HCT116 (cell line): Measurements from ENCODE around the gene KCTD14. TPM values are rescaled to one million over a fixed set of nuclear protein-coding genes. Genes with fewer than 3 reads are reported as not detected.
A peak's percentile ranks its signal among the peaks of the same experiment; 100 is the strongest.

Source experiments
- ATAC-seq: fragments of 200-7000 bp; cut with Tn5 transposase; 2 replicates; pipeline ENCODE4 v1.9.1; 2020; ENCODE audit warnings: mild to moderate bottlenecking, moderate library complexity
- BruUV-seq: library from RNA; stranded (reverse); fragments of 400-500 nt; replicated peaks from 2 replicates; lab custom pipeline; 2021; lab: Mats Ljungman, UMichigan
- CTCF ChIA-PET: fragments of 300-600 bp; sonication (Branson Sonifier 250); formaldehyde crosslinking; loops from one replicate; lab custom pipeline; 2021; ENCODE audit warnings: antibody characterized with exemption; lab: Charles Lee
- POLR2A ChIA-PET: fragments of 300-600, 350-600 bp; sonication (Branson Sonifier 250); formaldehyde crosslinking; loops from one replicate; lab custom pipeline; 2021; ENCODE audit warnings: antibody characterized with exemption; lab: Charles Lee
- RAD21 ChIA-PET, 2 experiments: fragments of 300-600 bp; sonication (Branson Sonifier 250); formaldehyde crosslinking; loops; one replicate each; lab custom pipeline; 2023; ENCODE audit warnings: low total read pairs in 2 of 2; ENCODE audit not compliant: uncharacterized antibody in 2 of 2, unreplicated experiment in 2 of 2, low non-redundant PET in 1 of 2; lab: Charles Lee
- DNase-seq: peaks from one replicate; pipeline ENCODE4 v3.0.0-alpha.2; 2010; ENCODE audit warnings: low read depth, low spot score
- H2AFZ ChIP-seq: fragments of 200-600 bp; shearing (Covaris generic), sonication (generic); 2 replicates; pipeline ENCODE4 v1.6.1; 2017; ENCODE audit warnings: low read depth, mixed run types, mixed read lengths, antibody characterized with exemption, low read length; ENCODE audit not compliant: poor library complexity, severe bottlenecking
- H3K27ac ChIP-seq: 2 replicates; pipeline ENCODE4 v1.5.1; 2012; ENCODE audit warnings: low read depth, low read length
- H3K27me3 ChIP-seq: fragments of 200-600 bp; sonication (generic); 2 replicates; pipeline ENCODE4 v1.6.1; 2016; ENCODE audit warnings: mixed run types, low read length, mixed read lengths; ENCODE audit not compliant: insufficient read depth
- H3K36me3 ChIP-seq, 2 experiments: fragments of 200-500 bp in 1 of 2; fragments of 200-600 bp in 1 of 2; sonication (Bioruptor generic) in 1 of 2; sonication (generic) in 1 of 2; 2 replicates each; pipeline versions ENCODE4 v1.5.1 to v1.6.1; 2014 to 2016; ENCODE audit warnings: low read length in 2 of 2, inconsistent platforms in 1 of 2, mixed read lengths in 1 of 2, mixed run types in 1 of 2; ENCODE audit not compliant: insufficient read depth in 2 of 2, control insufficient read depth in 1 of 2
- H3K4me1 ChIP-seq, 2 experiments: fragments of 200-600 bp in 1 of 2; sonication (generic) in 1 of 2; 2 replicates each; pipeline versions ENCODE4 v1.5.1 to v1.6.1; 2012 to 2017; ENCODE audit warnings: low read length in 2 of 2, inconsistent platforms in 1 of 2, mild to moderate bottlenecking in 1 of 2, mixed read lengths in 1 of 2, mixed run types in 1 of 2, moderate library complexity in 1 of 2; ENCODE audit not compliant: insufficient read depth in 2 of 2, control insufficient read depth in 1 of 2
- H3K4me2 ChIP-seq: fragments of 200-600 bp; sonication (generic); 2 replicates; pipeline ENCODE4 v1.6.1; 2017; ENCODE audit warnings: mixed run types, low read length, mixed read lengths
- H3K4me3 ChIP-seq, 2 experiments: fragments of 200-600 bp in 1 of 2; sonication (generic) in 1 of 2; replicated peaks in 1 of 2; 2 replicates each; pipeline ENCODE4 v1.5.1; 2011 to 2016; ENCODE audit warnings: low read length in 2 of 2, control low read depth in 1 of 2, low read depth in 1 of 2, mild to moderate bottlenecking in 1 of 2, mixed read lengths in 1 of 2, mixed run types in 1 of 2
- H3K79me2 ChIP-seq: fragments of 200-600 bp; sonication (generic); 2 replicates; pipeline ENCODE4 v1.6.1; 2017; ENCODE audit warnings: mild to moderate bottlenecking, mixed run types, low read length, moderate library complexity, mixed read lengths; ENCODE audit not compliant: insufficient read depth
- H3K9ac ChIP-seq: fragments of 200-600 bp; sonication (generic); 2 replicates; pipeline ENCODE4 v1.6.1; 2016; ENCODE audit warnings: low read length, mixed read lengths
- H3K9me2 ChIP-seq: fragments of 200-600 bp; sonication (generic), shearing (Covaris generic); 2 replicates; pipeline ENCODE4 v1.6.1; 2017; ENCODE audit warnings: mixed run types, mild to moderate bottlenecking, moderate library complexity; ENCODE audit not compliant: insufficient read depth
- H3K9me3 ChIP-seq, 2 experiments: fragments of 200-500 bp in 1 of 2; fragments of 200-600 bp in 1 of 2; sonication (Bioruptor generic) in 1 of 2; sonication (generic) in 1 of 2; 2 replicates each; pipeline ENCODE4 v1.6.1; 2014 to 2017; ENCODE audit warnings: low read length in 2 of 2, mixed read lengths in 2 of 2, inconsistent platforms in 1 of 2, low read depth in 1 of 2, mild to moderate bottlenecking in 1 of 2, mixed run types in 1 of 2, moderate library complexity in 1 of 2; ENCODE audit not compliant: control insufficient read depth in 1 of 2, insufficient read depth in 1 of 2
- H4K20me1 ChIP-seq: fragments of 200-600 bp; sonication (generic), shearing (Covaris generic); 2 replicates; pipeline ENCODE4 v1.6.1; 2017; ENCODE audit warnings: mixed run types, mild to moderate bottlenecking, moderate library complexity; ENCODE audit not compliant: insufficient read depth
- FOSL1 ChIP-seq: IDR thresholded peaks from 2 replicates; pipeline ENCODE4 v1.6.1; 2012; ENCODE audit warnings: low read depth
- SP1 ChIP-seq: IDR thresholded peaks from 2 replicates; pipeline ENCODE4 v1.6.1; 2012; ENCODE audit warnings: low read depth
- intact Hi-C: fragments of 100-400 bp; cut with micrococcal nuclease; formaldehyde crosslinking; loops from 2 replicates; pipeline ENCODE4 v1.10.0; 2022
- total RNA-seq: library from RNA; stranded (reverse); gene quantifications from one replicate; pipeline ENCODE4 v1.2.1, GENCODE V29; 2021; ENCODE audit not compliant: unreplicated experiment
- TF ChIP-seq, protein P1 (sequence below), 3 experiments: fragments of 200-600 bp in 1 of 3; sonication (generic) in 1 of 3; IDR thresholded peaks in 2 of 3; conservative IDR thresholded peaks in 1 of 3; 2 replicates each; pipeline ENCODE4 v1.5.1; 2012 to 2017; ENCODE audit warnings: low read depth in 2 of 3, low read length in 2 of 3, antibody characterized with exemption in 1 of 3, borderline replicate concordance in 1 of 3, control low read depth in 1 of 3, mild to moderate bottlenecking in 1 of 3, mixed read lengths in 1 of 3, mixed run types in 1 of 3, moderate library complexity in 1 of 3; ENCODE audit not compliant: insufficient read depth in 1 of 3

Gene KCTD14
- total RNA-seq, 1 experiment from 2014 or later: 15.2 TPM

DNA sequence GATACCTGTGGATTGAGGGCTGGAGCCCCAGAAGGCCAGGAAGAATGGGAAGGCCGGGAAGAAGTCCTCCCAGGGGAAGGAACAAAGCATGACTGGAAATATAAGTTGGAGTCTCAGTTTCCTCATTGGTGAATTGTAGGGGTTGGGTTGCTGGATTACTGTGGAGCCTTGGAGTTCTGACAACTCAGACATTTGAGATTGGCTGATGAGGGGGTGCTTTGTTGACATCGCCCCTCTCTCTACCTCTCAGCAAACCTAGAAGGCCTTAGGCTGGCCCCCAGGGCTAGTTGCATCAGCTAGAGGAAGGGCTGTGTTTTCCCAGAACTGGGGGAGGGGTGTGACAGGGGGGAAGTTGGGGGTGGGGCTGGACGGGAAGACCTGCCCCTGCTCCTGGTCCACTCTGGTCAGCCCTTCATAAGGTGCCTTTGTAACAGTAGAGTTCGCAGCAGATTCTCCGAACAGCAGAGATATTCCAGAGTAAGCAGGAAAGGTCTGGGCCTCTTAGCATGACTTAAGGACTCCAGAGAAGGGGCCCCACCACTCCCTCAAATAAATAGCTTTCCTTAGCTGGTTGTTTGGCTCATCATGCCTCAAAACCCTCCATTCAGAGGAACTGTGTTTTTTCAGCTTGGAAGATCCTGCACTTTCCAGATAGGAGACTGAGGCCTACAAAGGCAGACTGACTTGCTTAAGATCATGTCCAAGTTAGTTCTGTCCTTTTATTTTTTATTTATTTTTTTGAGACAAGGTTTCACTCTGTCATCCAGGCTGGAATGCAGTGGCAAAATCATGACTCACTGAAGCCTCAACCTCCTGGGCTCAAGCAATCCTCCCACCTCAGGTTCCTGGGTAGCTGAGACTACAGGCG, 28.1 kb upstream of the KCTD14 start:
- no peak overlapping the region for H2AFZ ChIP-seq
- no peaks in the 10 kb centered on the region for H3K9me3 ChIP-seq
- no peaks in the 10 kb centered on the region for H3K36me3 ChIP-seq
- H3K9me2 ChIP-seq: no peaks in the 10 kb centered on the region
- intact Hi-C loops: no loop called here
- CTCF ChIA-PET: no interaction called here
- H3K4me3 ChIP-seq: no peak overlapping the region
- H3K79me2 ChIP-seq: no peaks in the 10 kb centered on the region
- TF ChIP-seq, protein P1, sequence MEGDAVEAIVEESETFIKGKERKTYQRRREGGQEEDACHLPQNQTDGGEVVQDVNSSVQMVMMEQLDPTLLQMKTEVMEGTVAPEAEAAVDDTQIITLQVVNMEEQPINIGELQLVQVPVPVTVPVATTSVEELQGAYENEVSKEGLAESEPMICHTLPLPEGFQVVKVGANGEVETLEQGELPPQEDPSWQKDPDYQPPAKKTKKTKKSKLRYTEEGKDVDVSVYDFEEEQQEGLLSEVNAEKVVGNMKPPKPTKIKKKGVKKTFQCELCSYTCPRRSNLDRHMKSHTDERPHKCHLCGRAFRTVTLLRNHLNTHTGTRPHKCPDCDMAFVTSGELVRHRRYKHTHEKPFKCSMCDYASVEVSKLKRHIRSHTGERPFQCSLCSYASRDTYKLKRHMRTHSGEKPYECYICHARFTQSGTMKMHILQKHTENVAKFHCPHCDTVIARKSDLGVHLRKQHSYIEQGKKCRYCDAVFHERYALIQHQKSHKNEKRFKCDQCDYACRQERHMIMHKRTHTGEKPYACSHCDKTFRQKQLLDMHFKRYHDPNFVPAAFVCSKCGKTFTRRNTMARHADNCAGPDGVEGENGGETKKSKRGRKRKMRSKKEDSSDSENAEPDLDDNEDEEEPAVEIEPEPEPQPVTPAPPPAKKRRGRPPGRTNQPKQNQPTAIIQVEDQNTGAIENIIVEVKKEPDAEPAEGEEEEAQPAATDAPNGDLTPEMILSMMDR (IDR thresholded peaks at IDR 0.05 in 2 of 3, conservative IDR thresholded peaks at IDR 0.05 in 1 of 3; ENCODE audit: borderline replicate concordance in 1 of 3, insufficient read depth in 1 of 3, low read depth in 2 of 3, low read length in 2 of 3): no peak
- TF ChIP-seq FOSL1: peak; percentile 19; the same call in 1 of the 2 replicates
- no peak overlapping the region for H3K27ac ChIP-seq
- H3K4me1 ChIP-seq: peaks cover 5 to 14% of the 10 kb centered on the region in 2 experiments; a peak in 3 of 4 replicates
- ATAC-seq: 0 out of 2 replicates have a peak, but pooled peaks have one; percentile 58
- POLR2A ChIA-PET: no interaction called here
- RAD21 ChIA-PET: no interaction called here
- peak overlapping the region; percentile 30; the same call in 1 of the 2 replicates for H3K4me2 ChIP-seq
- H4K20me1 ChIP-seq: no peaks in the 10 kb centered on the region
- BruUV-seq: no TSS peak
- no peaks in the 10 kb centered on the region for H3K27me3 ChIP-seq
- no peak for DNase-seq
- 0 out of 2 replicates have a peak overlapping the region, but pooled peaks have one; percentile 7 for H3K9ac ChIP-seq

DNA sequence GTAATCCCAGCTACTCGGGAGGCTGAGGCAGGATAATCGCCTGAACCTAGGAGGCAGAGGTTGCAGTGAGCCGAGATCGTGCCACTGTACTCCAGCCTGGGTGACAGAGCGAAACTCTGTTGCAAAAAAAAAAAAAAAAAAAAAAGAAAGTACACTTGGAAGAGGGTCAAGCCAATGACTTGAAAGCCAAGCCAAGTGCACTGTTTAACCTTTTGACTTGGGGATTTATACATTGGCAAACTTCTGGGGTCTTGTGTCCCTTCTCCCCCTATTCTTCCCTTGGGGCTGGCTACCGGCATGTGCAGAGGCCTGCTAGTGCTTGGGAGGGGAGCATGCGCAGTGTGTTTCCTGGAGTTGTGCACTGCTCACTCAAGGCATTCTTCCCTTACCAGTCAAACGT, 26.3 kb upstream of the KCTD14 start:
- Histone ChIP-seq H3K79me2 (no peaks in the 10 kb centered on the region), H3K27me3 (no peaks in the 10 kb centered on the region), H3K4me2 (no peak overlapping the region), H3K27ac (no peak overlapping the region), H3K9ac (no peak overlapping the region), H3K4me1 (peaks cover 8 to 20% of the 10 kb centered on the region in 2 experiments), H3K9me2 (no peaks in the 10 kb centered on the region), H3K4me3 (no peak overlapping the region), H3K36me3 (no peaks in the 10 kb centered on the region), H4K20me1 (no peaks in the 10 kb centered on the region), H2AFZ (no peak overlapping the region), H3K9me3 (no peaks in the 10 kb centered on the region)
- no TSS peak for BruUV-seq
- RAD21 ChIA-PET: no interaction called here
- ATAC-seq: no peak
- TF ChIP-seq SP1: no peak
- intact Hi-C loops: loop anchor here (5.0 kb wide), 1 partner anchor 227 kb away; the partner anchor contains the start of genes AAMDC and RSF1
- no peak for DNase-seq
- POLR2A ChIA-PET: interaction anchor here (0.7 kb wide), 1 partner anchor 1619 kb away, joined by 5 read pairs; no protein-coding TSS in a partner anchor
- CTCF ChIA-PET: no interaction called here
